Measurements from ENCODE around the gene COLGALT1.

COLGALT1 gene

GRCh38 chr19:17598953-17599352 is 43.5 kb downstream of the COLGALT1 start:
- Histone ChIP-seq H3K9me3 (ENCODE audit: control insufficient read depth in 2 of 2, low read length in 2 of 2) (no peaks in the 10 kb centered on the region), H3K27ac (ENCODE audit: low read length) (no peak overlapping the region), H3K36me3 (ENCODE audit: control insufficient read depth in 2 of 2, insufficient read depth in 2 of 2, low read length in 2 of 2) (no peaks in the 10 kb centered on the region)

GRCh38 chr19:17599780-17600179 is 44.3 kb downstream of the COLGALT1 start:
- Histone ChIP-seq H3K27me3 (ENCODE audit: control insufficient read depth in 1 of 2, insufficient read depth in 2 of 2, low read length in 2 of 2) (peaks cover 16 to 25% of the 10 kb centered on the region in 2 donors), H3K9me3 (ENCODE audit: control insufficient read depth in 2 of 2, low read length in 2 of 2) (no peaks in the 10 kb centered on the region), H3K27ac (ENCODE audit: low read length) (no peak overlapping the region), H3K4me1 (ENCODE audit: control insufficient read depth, insufficient read depth, low read length) (no peaks in the 10 kb centered on the region), H3K4me3 (ENCODE audit: low read length in 2 of 2) (no peak overlapping the region), H3K9ac (ENCODE audit: low read length in 2 of 2) (no peak overlapping the region), H3K36me3 (ENCODE audit: control insufficient read depth in 2 of 2, insufficient read depth in 2 of 2, low read length in 2 of 2) (no peaks in the 10 kb centered on the region)

More at GRCh38 chr19:17598953-17599352, 43.5 kb downstream of the COLGALT1 start:
- no peaks in the 10 kb centered on the region for H3K4me1 ChIP-seq (ENCODE audit: control insufficient read depth, insufficient read depth, low read length)
- peaks cover 16 to 17% of the 10 kb centered on the region in 2 donors for H3K27me3 ChIP-seq (ENCODE audit: control insufficient read depth in 1 of 2, insufficient read depth in 2 of 2, low read length in 2 of 2)
- H3K9ac ChIP-seq (ENCODE audit: low read length in 2 of 2) = no peak overlapping the region
- no peak overlapping the region for H3K4me3 ChIP-seq (ENCODE audit: low read length in 2 of 2)

- Histone ChIP-seq H3K36me3 (ENCODE audit: control insufficient read depth in 2 of 2, insufficient read depth in 2 of 2, low read length in 2 of 2) (no peaks in the 10 kb centered on the region), H3K9ac (ENCODE audit: low read length in 2 of 2) (no peak overlapping the region), H3K9me3 (ENCODE audit: control insufficient read depth in 2 of 2, low read length in 2 of 2) (no peaks in the 10 kb centered on the region), H3K4me3 (ENCODE audit: low read length in 2 of 2) (no peak overlapping the region), H3K4me1 (ENCODE audit: control insufficient read depth, insufficient read depth, low read length) (peaks cover 10% of the 10 kb centered on the region), H3K27me3 (ENCODE audit: control insufficient read depth in 1 of 2, insufficient read depth in 2 of 2, low read length in 2 of 2) (peaks cover 19 to 44% of the 10 kb centered on the region in 2 donors), H3K27ac (ENCODE audit: low read length) (no peak overlapping the region)
These were observed 46.2 kb downstream of the COLGALT1 start for GRCh38 chr19:17601683-17602082.

- Histone ChIP-seq H3K36me3 (ENCODE audit: control insufficient read depth in 2 of 2, insufficient read depth in 2 of 2, low read length in 2 of 2) (no peaks in the 10 kb centered on the region), H3K9ac (ENCODE audit: low read length in 2 of 2) (no peak overlapping the region), H3K4me1 (ENCODE audit: control insufficient read depth, insufficient read depth, low read length) (peaks cover 10% of the 10 kb centered on the region), H3K4me3 (ENCODE audit: low read length in 2 of 2) (no peak overlapping the region), H3K27me3 (ENCODE audit: control insufficient read depth in 1 of 2, insufficient read depth in 2 of 2, low read length in 2 of 2) (peaks cover 21 to 47% of the 10 kb centered on the region in 2 donors), H3K9me3 (ENCODE audit: control insufficient read depth in 2 of 2, low read length in 2 of 2) (no peaks in the 10 kb centered on the region), H3K27ac (ENCODE audit: low read length) (no peak overlapping the region)
These were observed 46.8 kb downstream of the COLGALT1 start for GRCh38 chr19:17602217-17602616.

GRCh38 chr19:17602872-17603510 is 47.5 kb downstream of the COLGALT1 start:
- Histone ChIP-seq H3K4me3 (ENCODE audit: low read length in 2 of 2) (no peak overlapping the region), H3K27ac (ENCODE audit: low read length) (no peak overlapping the region), H3K36me3 (ENCODE audit: control insufficient read depth in 2 of 2, insufficient read depth in 2 of 2, low read length in 2 of 2) (no peaks in the 10 kb centered on the region), H3K9me3 (ENCODE audit: control insufficient read depth in 2 of 2, low read length in 2 of 2) (no peaks in the 10 kb centered on the region), H3K9ac (ENCODE audit: low read length in 2 of 2) (no peak overlapping the region), H3K27me3 (ENCODE audit: control insufficient read depth in 1 of 2, insufficient read depth in 2 of 2, low read length in 2 of 2) (peaks cover 21 to 47% of the 10 kb centered on the region in 2 donors), H3K4me1 (ENCODE audit: control insufficient read depth, insufficient read depth, low read length) (peaks cover 10% of the 10 kb centered on the region)

GRCh38 chr19:17604372-17605025 is 49.0 kb downstream of the COLGALT1 start:
- peaks cover 21 to 47% of the 10 kb centered on the region in 2 donors for H3K27me3 ChIP-seq (ENCODE audit: control insufficient read depth in 1 of 2, insufficient read depth in 2 of 2, low read length in 2 of 2)

GRCh38 chr19:17605117-17605516 is 49.7 kb downstream of the COLGALT1 start:
- no peaks in the 10 kb centered on the region for H3K9me3 ChIP-seq (ENCODE audit: control insufficient read depth in 2 of 2, low read length in 2 of 2)

More at GRCh38 chr19:17604372-17605025, 49.0 kb downstream of the COLGALT1 start:
- peaks cover 10% of the 10 kb centered on the region for H3K4me1 ChIP-seq (ENCODE audit: control insufficient read depth, insufficient read depth, low read length)
- H3K4me3 ChIP-seq (ENCODE audit: low read length in 2 of 2) = no peak overlapping the region
- H3K36me3 ChIP-seq (ENCODE audit: control insufficient read depth in 2 of 2, insufficient read depth in 2 of 2, low read length in 2 of 2) = no peaks in the 10 kb centered on the region
- no peaks in the 10 kb centered on the region for H3K9me3 ChIP-seq (ENCODE audit: control insufficient read depth in 2 of 2, low read length in 2 of 2)
- H3K9ac ChIP-seq (ENCODE audit: low read length in 2 of 2) = no peak overlapping the region
- no peak overlapping the region for H3K27ac ChIP-seq (ENCODE audit: low read length)

GRCh38 chr19:17605761-17606589 is 50.5 kb downstream of the COLGALT1 start:
- no peaks in the 10 kb centered on the region for H3K36me3 ChIP-seq (ENCODE audit: control insufficient read depth in 2 of 2, insufficient read depth in 2 of 2, low read length in 2 of 2)
- H3K4me1 ChIP-seq (ENCODE audit: control insufficient read depth, insufficient read depth, low read length) = peaks cover 10% of the 10 kb centered on the region
- no peak overlapping the region for H3K9ac ChIP-seq (ENCODE audit: low read length in 2 of 2)
- H3K9me3 ChIP-seq (ENCODE audit: control insufficient read depth in 2 of 2, low read length in 2 of 2) = no peaks in the 10 kb centered on the region
- H3K4me3 ChIP-seq (ENCODE audit: low read length in 2 of 2) = peak overlapping the region; percentile 46 to 61
- H3K27me3 ChIP-seq (ENCODE audit: control insufficient read depth in 1 of 2, insufficient read depth in 2 of 2, low read length in 2 of 2) = peaks cover 23 to 47% of the 10 kb centered on the region in 2 donors
- no peak overlapping the region for H3K27ac ChIP-seq (ENCODE audit: low read length)

More at GRCh38 chr19:17605117-17605516, 49.7 kb downstream of the COLGALT1 start:
- no peaks in the 10 kb centered on the region for H3K36me3 ChIP-seq (ENCODE audit: control insufficient read depth in 2 of 2, insufficient read depth in 2 of 2, low read length in 2 of 2)
- no peak overlapping the region for H3K4me3 ChIP-seq (ENCODE audit: low read length in 2 of 2)
- no peak overlapping the region for H3K9ac ChIP-seq (ENCODE audit: low read length in 2 of 2)
- H3K27me3 ChIP-seq (ENCODE audit: control insufficient read depth in 1 of 2, insufficient read depth in 2 of 2, low read length in 2 of 2) = peaks cover 25 to 47% of the 10 kb centered on the region in 2 donors
- no peak overlapping the region for H3K27ac ChIP-seq (ENCODE audit: low read length)
- peaks cover 10% of the 10 kb centered on the region for H3K4me1 ChIP-seq (ENCODE audit: control insufficient read depth, insufficient read depth, low read length)

- Histone ChIP-seq H3K27ac (ENCODE audit: low read length) (no peak overlapping the region), H3K4me3 (ENCODE audit: low read length in 2 of 2) (peak overlapping the region; percentile 46 to 61), H3K9ac (ENCODE audit: low read length in 2 of 2) (no peak overlapping the region), H3K9me3 (ENCODE audit: control insufficient read depth in 2 of 2, low read length in 2 of 2) (no peaks in the 10 kb centered on the region), H3K4me1 (ENCODE audit: control insufficient read depth, insufficient read depth, low read length) (peaks cover 10% of the 10 kb centered on the region), H3K36me3 (ENCODE audit: control insufficient read depth in 2 of 2, insufficient read depth in 2 of 2, low read length in 2 of 2) (no peaks in the 10 kb centered on the region), H3K27me3 (ENCODE audit: control insufficient read depth in 1 of 2, insufficient read depth in 2 of 2, low read length in 2 of 2) (peaks cover 23 to 42% of the 10 kb centered on the region in 2 donors)
These were observed 51.2 kb downstream of the COLGALT1 start for GRCh38 chr19:17606590-17607185.

GRCh38 chr19:17607936-17608335 is 52.5 kb downstream of the COLGALT1 start:
- peaks cover 10% of the 10 kb centered on the region for H3K4me1 ChIP-seq (ENCODE audit: control insufficient read depth, insufficient read depth, low read length)
- no peak overlapping the region for H3K9ac ChIP-seq (ENCODE audit: low read length in 2 of 2)
- no peak overlapping the region for H3K4me3 ChIP-seq (ENCODE audit: low read length in 2 of 2)
- H3K27ac ChIP-seq (ENCODE audit: low read length) = no peak overlapping the region
- no peaks in the 10 kb centered on the region for H3K9me3 ChIP-seq (ENCODE audit: control insufficient read depth in 2 of 2, low read length in 2 of 2)
- peaks cover 15 to 33% of the 10 kb centered on the region in 2 donors for H3K27me3 ChIP-seq (ENCODE audit: control insufficient read depth in 1 of 2, insufficient read depth in 2 of 2, low read length in 2 of 2)
- H3K36me3 ChIP-seq (ENCODE audit: control insufficient read depth in 2 of 2, insufficient read depth in 2 of 2, low read length in 2 of 2) = no peaks in the 10 kb centered on the region

All from stomach smooth muscle (tissue), 2 donors.